ENCODE measurements around the gene TMEM42.
"Not testable (repeated sequence)": the region's sequence is repeated elsewhere in the genome, so short reads cannot be mapped to it uniquely, and the experiment has no call there.

TMEM42 gene

DNA sequence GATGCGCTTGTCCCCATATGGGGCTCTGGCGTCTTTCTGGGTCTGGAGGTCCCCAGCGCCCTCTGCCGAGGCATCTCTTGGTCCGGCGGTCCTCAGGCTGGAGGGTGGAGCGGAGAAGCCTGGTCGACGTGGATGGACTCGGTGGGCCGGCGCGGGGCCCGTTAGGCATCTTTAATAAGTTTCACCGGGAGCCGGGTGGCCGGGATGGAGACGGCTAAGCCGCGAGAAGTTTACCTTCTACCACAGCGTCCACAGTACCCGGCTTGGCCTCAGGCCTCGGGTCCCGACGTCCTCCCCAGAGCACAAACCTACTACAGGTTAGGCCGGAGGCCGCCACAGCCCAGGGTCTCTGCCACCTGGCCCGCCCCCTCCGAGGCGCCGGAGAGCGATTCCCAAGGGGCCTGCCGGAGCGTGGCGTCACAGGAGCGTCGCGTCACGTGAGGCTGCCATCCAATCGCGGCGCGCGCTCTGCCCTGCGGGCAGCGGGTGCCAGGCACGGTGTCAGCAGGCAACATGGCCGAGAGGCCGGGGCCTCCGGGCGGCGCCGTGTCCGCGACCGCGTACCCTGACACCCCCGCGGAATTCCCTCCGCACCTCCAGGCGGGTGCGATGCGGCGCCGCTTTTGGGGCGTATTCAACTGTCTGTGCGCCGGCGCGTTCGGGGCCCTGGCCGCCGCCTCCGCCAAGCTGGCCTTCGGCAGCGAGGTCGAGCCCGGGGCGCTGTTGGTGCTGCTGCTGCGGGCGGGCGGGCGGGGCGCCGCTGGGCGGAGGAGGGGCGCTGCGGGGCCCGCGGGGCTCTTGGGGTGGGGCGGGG lies at the start of gene TMEM42:
Gene TMEM42, plus strand, starts transcription at position 501 of the 814 bp plus-strand sequence. Its CDS starts 13 bp downstream, at position 514.
- peak; percentile 68 for DNase-seq

DNA sequence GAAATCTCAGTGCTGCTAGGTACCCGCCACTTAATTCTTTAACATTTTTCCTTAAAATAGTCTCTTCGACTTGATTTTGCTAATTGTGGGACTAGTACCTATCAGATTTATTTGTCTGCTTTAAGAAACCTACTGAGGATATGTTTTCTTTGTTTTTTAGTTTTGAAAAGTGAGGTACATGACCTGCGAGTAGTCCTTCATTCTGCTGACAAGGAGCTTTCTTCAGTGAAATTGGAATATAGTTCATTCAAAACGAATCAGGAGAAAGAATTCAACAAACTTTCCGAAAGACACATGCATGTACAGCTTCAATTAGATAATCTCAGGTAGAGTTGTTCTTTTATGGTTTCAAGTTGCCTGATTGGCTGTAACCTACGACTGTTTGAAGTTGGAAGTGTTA lies 47.0 kb upstream of the TMEM42 start:
- no peak for DNase-seq

DNA sequence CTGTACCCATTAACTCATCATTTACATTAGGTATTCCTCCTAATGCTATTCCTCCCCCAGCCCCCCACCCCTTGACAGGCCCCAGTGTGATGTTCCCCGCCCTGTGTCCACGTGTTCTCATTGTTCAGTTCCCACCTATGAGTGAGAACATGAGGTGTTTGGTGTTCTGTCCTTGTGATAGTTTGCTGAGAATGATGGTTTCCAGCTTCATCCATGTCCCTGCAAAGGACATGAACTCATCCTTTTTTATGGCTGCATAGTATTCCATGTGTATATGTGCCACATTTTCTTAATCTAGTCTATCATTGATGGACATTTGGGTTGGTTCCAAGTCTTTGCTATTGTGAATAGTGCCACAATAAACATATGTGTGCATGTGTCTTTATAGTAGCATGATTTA lies 45.4 kb upstream of the TMEM42 start:
- DNase-seq = not testable (repeated sequence)

DNA sequence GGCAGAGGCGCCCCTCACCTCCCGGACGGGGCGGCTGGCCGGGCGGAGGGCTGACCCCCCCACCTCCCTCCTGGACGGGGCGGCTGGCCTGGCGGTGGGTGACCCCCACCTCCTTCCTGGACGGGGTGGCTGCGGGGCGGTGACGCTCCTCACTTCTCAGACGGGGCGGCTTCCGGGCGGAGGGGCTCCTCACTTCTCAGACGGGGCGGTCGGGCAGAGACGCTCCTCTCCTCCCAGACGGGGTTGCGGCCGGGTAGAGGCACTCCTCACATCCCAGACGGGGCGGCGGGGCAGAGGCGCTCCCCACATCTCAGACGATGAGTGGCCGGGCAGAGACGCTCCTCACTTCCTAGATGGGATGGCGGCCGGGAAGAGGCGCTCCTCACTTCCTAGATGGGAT lies 40.5 kb upstream of the TMEM42 start:
- not testable (repeated sequence) for DNase-seq

DNA sequence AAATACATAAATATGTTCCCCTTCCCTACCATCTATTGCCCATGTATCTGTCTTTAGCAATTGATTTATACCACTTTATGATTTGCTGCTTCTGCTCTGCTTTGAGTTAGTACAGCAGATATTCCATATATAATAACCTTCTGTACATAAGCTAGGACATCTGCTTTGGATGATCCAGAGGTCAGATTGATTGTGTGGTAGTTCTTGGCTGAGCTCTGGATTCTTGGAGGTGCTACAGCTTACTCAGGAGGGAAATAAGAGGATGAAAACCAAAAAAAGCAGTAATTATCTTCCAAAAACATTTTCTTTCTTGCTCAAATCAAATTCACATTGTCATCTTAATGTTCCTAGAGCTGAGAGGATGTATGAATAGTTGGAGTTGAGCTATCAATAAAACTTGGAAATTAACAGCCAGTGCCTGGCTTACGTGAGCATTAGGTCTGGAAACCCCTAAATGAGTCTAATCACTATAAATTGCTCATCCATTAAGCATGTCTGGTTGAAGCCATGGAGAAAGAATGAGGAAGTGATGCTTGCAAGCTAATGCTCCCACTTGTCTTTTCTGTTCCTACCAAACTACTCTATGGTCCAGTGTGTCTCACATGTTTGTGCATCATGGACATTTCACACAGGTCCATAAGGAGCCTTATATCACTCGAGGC lies 36.3 kb upstream of the TMEM42 start:
- no peak for DNase-seq

DNA sequence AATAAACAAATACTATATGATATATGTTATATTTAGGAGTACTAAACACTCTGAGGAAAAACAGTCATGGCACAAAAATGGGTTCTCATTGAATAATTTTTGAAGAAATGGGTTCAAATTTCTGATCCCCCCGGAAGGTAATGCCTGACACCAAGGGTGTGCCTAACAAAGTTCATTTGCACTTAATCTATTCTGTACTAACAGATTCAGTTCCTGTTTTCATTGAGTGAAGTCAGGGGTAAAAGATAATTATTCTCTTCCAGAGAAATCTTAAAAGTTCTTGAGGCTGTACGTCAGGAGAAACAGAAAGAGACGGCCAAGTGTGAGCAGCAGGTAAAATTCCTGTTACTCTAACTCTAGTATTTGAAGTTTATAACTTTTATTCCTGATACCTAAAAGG lies 34.5 kb upstream of the TMEM42 start:
- no peak for DNase-seq

DNA sequence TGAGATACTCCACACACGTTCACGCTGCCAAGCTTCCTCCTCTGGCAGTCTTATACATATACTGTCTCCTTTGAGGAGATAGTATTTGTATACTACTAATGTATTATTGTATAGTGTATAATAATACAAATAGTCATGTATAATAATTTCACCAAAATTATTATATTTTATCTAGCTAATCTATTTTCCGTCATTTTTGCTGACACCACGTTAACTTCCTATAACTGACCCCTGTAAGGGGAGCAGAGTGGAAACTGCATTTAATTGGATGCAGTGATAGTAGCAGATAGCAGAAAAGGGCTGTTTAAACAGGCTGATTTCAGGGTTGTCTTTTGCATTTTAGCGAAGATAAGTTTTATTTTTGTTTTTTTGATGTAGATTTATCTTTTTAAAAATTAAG lies 30.5 kb upstream of the TMEM42 start:
- no peak for DNase-seq

DNA sequence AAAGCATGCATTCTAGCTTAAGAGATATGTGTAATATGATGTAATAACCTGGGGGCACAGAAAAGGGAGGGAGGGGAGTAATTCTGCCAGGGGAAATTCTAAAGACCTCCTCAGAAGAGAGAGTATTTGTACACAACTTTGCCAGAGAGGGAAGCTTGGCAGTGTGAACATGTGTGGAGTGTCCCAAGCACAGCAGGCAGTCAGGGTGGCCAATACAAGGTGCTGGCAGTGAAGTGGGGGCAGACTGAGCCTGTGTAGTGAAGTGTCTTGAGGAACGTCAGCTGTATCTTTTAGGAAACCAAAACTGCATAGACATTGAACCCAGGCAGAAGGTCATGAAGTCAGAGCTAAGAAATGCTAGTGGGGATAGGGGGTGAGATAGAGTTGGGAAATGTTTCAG lies 29.7 kb upstream of the TMEM42 start:
- no peak for DNase-seq

DNA sequence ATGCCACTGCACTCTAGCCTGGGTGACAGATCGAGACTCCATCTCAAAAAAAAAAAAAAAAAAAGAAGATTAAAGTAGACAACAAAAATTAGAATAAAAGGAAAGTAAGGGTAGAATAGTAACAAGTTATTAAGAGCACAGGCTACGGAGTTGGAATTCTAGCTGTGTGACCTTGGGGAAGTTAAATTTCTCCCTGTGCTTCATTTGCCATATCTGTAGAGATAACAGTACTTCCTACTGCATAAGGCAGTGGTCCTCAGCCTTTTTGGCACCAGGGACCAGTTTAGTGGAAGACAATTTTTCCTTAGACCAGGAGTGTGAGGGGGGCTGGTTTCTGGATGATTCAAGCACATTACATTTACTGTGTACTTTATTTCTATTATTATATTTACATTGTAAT lies 28.7 kb upstream of the TMEM42 start:
- DNase-seq = no peak

DNA sequence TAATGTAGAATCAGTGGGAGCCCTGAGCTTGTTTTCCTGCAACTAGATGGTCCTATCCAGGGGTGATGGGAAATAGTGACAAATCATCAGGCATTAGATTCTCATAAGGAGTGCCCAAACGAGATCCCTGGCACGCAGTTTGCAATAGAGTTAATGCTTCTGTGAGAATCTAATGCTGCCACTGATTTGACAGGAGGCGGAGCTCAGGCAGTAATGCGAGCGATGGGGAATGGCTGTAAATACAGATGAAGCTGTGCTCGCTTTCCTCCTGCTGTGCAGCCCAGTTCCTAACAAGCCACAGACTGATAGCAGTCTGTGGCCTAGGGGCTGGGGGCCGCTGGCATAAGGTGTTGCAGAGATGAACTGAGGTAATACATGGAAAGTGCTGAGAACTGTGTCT lies 28.3 kb upstream of the TMEM42 start:
- DNase-seq = no peak

DNA sequence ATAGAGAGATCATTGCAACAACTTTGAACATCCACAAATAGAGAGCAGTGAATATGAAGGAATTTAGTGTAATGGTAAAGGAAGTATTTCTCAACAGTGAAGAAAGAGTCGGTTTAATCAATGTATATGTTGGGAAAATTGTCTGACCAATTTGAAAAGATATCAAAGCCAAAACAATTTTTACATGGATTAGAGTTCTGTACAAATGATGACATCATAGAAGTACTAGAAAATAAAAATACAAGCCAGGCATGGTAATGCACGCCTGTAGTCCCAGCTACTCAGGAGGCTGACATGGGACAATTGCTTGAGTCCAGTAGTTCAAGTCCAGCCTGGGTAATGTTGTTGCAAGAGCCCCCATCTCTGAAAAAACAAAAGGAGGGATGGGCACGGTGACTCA lies 26.0 kb upstream of the TMEM42 start:
- DNase-seq = no peak

DNA sequence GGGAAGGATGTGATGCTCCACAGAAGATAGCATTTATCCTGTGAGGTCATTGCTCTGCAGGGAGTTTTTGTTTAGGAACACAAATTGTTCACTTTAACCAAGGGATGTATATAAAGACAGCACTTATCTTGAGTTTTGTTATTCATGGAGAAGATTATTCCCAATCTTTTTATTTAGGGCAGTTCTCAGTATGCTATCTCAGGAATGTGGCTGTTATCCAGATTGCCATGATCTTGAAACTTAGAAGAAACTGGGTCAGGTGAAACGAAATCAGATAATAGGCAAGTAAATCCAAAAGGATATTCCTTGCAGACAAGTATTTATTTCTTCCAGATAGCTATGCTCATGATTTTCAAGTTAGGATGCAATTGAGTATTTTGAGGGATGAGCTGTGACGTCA lies 19.3 kb upstream of the TMEM42 start:
- DNase-seq = no peak

DNA sequence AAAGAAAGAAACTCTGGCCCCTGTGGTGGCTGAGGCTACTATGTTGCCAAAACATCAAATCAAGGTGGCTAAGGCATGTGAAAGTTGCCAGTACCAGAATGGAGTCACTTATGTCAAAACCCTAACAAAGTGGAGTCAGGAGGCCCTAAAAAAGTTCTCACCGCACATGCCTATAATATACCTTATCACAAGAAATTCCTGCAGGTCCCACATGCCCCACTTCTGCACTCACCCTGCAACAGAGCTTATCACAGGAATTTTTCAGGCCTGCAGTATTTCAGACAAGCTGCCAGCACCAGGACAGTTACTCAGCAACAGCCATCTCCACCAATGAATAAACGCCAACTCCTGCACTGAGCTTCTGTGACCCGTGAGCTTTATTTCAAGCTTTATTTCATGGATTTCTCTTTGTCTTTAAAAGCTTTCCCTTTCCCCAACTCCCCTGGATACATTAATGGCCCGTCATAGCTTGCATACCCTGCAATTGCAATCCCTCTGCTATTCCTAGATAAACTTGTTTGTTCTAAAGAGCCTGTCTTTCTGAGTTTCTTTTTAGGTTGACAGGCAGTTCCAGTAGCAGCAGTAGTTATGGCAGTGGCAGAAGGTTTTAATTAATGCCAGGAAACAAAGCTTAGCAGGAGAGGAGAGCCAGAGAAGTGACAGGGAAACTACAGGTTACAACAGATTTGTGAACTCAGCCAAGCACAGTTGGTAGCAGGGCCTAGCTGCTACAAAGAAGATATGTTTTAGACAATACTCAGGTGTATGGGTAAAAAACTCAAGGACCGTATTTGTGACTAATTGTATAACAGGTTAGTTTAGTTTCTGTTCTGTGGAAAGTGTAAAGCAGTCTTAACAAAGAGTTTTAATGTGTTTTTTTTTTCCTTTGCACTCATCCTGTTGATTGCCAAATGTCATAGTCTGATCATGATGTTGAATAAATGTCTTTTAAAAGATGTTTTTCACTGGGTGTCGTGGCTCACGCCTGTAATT lies 15.9 kb upstream of the TMEM42 start:
- no peak for DNase-seq

DNA sequence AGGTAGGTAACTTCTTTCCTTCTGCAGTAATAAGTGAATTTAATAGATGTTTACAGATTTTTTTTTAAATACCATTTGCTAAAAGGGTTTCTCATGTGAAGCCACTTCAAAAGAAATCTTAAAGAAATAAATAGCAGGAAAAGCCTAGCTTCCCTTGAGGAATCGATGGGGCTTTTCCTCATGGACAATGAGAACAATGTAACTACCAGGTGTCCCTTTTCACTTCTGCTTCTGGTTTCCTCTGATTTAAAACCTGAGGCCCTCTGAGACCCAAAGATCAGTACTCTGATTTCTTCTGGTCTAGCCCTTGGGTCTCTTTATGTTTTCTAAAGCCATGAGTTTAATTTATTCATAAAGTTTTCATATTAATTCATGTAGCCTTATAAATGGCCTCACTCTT lies 13.1 kb upstream of the TMEM42 start:
- no peak for DNase-seq

DNA sequence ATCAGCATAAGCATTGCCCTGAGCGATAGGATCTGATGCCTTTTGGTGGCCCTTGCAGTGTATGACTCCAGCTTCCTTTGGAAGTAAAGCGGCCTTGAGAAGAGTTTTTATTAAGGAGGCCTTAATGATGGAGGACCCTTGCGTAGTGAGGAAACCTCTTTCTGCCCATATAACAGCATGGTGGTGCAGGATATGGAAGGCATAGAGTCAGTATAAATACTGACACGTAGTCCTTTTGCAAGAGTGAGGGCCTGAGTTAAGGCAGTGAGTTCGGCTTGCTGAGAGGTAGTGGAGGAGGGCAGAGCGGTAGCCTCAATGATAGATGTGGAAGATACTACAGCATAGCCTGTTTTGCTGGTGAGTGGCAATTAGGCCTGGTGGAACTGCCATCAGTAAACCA lies 5.0 kb upstream of the TMEM42 start:
- not testable (repeated sequence) for DNase-seq

DNA sequence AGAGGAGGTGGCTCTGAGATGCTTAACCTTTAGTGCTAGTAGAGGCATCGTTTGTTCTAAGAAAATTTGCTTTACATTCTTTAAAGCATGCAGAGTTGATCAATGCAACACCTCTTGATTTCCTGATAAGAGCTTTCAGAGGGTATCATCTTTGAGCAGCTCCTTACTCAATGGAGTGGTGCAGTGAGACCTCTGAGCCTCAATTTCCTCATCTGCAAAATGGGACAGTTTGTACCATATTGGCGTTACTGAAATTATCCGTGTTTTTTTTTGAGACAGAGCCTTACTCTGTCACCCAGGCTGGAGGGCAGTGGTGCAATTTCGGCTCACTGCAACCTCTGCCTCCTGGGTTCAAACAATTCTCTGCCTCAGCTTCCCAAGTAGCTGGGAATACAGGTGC lies 1.6 kb upstream of the TMEM42 start:
- no peak for DNase-seq

DNA sequence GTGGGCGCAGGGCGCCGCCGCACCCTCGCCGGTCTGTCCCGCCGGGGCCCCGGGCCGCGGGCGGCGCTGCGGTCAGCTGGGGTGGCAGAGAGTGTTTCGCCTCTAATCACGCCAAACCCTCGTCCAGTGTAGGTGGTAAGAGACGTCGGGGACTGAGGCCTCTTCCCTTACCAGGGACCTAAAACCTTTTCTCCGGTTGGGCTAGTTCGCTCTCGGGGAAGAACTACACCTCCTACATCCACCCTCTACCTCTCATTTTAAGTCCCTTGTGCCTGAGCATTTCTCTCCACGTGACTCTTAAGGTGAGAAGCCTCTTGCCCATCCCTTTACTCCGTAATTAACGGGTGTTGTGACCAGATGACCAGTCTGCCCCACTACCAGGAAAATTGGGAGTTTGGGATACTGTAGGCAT lies 520 bp downstream of the TMEM42 start:
- DNase-seq = no peak

DNA sequence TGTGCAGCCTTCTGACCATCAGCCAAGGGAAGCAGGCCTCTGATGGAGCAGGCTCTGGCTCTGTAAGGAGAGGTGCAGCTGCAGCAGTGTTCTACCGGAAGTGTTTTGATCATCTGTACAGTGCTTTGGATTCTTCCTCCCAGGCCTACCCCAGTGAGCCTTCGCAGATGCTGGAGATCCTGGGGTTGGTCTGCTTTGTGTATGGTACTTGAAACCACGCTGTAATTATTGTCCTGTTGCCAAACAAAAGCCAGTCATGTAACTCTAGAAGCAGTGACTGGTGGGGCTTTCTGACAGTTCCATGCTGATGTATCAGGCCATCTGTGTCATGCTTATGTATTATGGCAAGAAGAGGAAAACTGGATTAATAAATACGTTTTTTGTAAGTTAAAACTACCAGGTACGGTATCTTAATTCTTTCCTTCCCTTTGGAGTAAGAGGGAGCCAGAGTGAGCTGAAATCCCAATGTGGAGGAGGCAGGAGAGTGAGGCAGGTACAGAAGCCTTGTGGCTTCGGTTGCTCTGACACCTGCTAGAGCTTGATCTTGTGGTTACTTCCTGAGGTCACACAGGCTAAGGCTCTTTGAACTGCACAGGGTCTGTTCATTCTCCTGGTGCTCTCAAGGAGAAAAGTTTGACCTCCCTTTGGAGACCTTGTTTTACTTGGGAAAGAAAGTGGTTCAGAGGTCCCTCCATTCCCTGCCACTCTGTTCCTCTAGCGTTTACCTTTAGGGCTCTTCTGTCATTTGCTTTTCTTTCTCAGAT lies 3.7 kb downstream of the TMEM42 start:
- DNase-seq = no peak

DNA sequence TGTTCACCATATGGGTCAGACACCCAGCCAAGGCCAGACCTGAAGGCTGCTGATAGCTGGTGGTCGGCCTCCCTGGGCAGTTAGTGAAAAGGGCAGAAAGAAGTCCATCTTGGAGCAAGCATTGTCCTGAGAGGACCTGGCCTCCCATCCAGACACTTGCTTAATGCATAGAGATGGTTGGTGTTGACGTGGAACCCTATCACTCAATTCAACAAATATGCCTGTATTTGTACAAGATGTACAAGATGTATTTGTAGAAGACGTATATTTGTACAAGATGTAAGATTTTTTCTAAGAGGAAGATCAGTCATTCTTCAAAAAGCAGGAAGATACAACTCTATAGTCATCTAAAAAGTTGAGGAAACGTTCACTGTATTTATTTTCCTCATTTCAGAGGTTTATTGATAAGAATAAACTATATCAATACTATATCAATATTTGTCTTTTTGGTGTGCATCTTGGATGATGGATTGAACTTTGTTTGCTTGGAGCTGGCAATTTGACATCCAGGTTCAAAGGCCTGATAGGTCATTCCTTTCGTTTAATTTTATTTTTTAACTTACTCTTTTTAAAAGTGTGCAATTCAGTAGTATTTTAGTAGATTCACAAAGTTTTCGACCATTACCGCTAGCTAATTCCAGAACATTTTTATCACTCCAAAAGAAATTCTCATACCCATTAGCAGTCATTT lies 5.9 kb downstream of the TMEM42 start:
- DNase-seq = no peak

DNA sequence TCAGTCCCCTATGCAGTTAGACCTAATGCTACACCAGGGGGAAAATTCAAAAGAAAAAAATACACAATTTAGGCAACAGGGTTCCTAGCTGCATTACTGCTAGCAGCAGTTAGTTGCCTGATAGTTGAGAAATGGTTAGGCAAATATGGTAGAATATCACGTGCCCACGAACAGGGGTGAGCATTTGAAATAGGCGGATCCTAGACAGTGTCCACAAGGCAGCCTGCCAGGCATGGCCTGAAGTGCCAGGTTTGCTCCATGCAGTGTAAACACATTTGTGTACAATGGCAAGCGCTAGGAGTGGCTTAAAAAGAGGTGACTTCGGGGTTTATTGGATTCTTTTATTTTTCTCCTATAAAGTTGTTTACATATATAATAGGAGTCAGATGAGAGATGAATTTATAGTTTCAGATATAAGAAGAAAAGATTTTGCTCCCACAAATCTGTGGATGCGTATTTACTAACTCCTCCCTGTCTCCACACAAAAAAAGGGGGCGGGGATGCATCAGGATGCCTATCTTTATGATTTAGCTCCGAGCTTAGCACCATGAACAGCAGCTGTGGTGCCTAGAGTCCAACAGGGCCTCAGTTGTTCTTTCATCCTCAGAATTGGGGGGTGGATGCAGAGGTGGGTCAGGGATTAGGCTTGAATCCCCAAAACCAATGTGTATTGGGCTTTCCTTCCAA lies 8.8 kb downstream of the TMEM42 start:
- DNase-seq = no peak

DNA sequence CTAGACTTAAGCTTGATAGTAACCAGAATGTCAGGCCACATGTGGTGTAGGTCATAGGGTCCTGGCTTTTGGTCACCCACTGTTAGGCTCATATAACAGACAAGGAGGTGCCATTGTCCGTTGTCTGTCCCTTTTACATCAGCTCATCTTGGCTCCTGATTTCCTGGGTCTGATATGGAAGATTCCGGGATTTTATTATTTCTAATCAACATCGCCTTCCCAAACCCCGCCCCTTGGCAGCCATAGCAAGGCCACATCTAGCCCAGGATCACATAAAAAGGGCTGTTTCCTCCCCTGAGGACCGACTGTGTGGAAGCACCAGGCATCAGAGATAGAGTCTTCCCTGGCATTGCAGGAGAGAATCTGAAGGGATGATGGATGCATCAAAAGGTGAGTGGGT lies 12.6 kb downstream of the TMEM42 start, which contains the start of gene TGM4:
Gene TGM4, plus strand, starts transcription at position 301 of the 400 bp plus-strand sequence. Its CDS starts 71 bp downstream, at position 372.
- DNase-seq = no peak

Data from NCI-H1436 (cell line).